MM.1S (cell line): Measurements from ENCODE around the gene CFAP99.

Experiments used
- EZH2 ChIP-seq: fragments of 300-600 bp; sonication (generic); optimal IDR thresholded peaks from 2 replicates; pipeline ENCODE3; 2017; ENCODE audit warnings: low read depth, mild to moderate bottlenecking, antibody characterized with exemption, low read length, mixed read lengths
- EZH2phosphoT487 ChIP-seq: fragments of 300-600 bp; sonication (generic); IDR thresholded peaks from 2 replicates; pipeline ENCODE4 v1.6.1; 2018; ENCODE audit warnings: antibody characterized with exemption, low read length
- TF ChIP-seq, protein P1 (sequence below): fragments of 300-600 bp; sonication (generic); IDR thresholded peaks from 2 replicates; pipeline ENCODE4 v1.5.1; 2016; ENCODE audit warnings: antibody characterized with exemption, low read length, mixed read lengths

DNA sequence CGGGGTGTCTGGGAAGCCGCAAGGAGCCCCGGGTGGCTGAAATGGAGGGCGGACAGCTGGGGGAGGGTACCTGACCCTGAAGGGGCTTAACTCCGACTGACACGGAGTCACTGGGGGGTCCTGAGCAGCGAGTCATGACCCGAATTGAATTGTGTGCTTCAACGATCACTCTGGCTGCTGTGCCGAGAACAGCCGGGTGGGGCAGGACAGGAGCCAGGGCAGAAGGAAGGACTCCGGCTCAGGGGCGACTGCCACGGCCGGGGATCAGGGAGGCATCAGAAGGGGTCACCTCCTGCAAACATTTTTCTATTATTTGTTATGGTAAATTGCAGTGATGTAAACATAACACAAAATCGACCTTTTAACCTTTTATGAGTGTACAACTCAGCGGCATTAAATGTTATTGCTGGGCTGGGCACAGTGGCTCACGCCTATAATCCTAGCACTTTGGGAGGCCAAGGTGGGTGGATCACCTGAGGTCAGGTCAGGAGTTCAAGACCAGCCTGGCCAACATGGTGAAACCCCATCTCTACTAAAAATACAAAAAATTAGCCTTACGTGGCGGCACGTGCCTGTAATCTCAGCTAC is 21.9 kb upstream of the CFAP99 start:
- TF ChIP-seq, protein P1, sequence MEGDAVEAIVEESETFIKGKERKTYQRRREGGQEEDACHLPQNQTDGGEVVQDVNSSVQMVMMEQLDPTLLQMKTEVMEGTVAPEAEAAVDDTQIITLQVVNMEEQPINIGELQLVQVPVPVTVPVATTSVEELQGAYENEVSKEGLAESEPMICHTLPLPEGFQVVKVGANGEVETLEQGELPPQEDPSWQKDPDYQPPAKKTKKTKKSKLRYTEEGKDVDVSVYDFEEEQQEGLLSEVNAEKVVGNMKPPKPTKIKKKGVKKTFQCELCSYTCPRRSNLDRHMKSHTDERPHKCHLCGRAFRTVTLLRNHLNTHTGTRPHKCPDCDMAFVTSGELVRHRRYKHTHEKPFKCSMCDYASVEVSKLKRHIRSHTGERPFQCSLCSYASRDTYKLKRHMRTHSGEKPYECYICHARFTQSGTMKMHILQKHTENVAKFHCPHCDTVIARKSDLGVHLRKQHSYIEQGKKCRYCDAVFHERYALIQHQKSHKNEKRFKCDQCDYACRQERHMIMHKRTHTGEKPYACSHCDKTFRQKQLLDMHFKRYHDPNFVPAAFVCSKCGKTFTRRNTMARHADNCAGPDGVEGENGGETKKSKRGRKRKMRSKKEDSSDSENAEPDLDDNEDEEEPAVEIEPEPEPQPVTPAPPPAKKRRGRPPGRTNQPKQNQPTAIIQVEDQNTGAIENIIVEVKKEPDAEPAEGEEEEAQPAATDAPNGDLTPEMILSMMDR, result no peak
- TF ChIP-seq EZH2 (no peak), EZH2phosphoT487 (no peak)
